GM19463 (cell line): ENCODE data around the gene TMCO4.

Source experiments
- ATAC-seq: cut with Tn5 transposase; IDR thresholded peaks from one replicate; pipeline ENCODE4 v1.9.1; 2021; ENCODE audit warnings: mild to moderate bottlenecking, moderate library complexity; ENCODE audit not compliant: unreplicated experiment

TMCO4 gene

GRCh38 chr1:19662313-19662712 lies 137.4 kb downstream of the TMCO4 start:
- no peak for ATAC-seq

DNA sequence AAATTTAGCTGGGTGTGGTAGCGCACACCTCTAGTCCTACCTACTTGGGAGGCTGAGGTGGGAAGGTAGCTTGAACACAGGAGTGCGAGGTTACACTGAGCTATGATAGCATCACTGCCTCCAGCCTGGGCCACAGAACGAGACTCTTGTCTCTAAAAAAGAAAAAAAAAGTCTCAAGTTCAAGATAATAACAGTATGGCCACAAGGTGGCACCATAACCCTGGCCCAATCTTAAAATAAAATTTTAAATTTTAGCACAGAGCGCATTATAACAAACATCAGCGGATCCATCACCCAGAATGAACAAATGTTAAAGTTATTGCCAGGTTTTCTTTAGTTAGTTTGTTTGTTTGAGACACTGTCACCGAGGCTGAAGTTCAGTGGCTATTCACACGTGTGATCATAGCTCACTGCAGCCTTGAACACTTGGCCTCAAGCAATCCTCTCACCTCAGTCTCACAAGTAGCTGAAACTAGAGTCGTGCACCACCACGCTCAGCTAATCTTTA lies 137.9 kb downstream of the TMCO4 start:
- no peak for ATAC-seq

DNA sequence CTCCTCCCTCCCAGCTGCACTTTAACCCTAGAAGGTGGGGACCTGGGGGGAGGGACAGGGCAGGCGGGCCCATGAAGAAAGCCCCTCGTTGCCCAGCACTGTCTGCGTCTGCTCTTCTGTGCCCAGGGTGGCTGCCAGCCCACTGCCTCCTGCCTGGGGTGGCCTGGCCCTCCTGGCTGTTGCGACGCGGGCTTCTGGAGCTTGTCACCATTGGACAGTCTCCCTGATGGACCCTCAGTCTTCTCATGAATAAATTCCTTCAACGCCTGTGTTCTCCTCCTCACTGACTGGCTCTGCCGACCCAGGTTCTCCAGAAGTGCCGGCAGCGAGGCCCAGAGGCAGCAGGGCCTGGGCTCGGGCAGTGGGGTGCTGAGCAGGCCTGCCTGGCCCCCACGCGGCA lies 141.5 kb downstream of the TMCO4 start:
- ATAC-seq = no peak

- ATAC-seq = no peak
These were observed 142.2 kb downstream of the TMCO4 start for GRCh38 chr1:19657511-19657910.

DNA sequence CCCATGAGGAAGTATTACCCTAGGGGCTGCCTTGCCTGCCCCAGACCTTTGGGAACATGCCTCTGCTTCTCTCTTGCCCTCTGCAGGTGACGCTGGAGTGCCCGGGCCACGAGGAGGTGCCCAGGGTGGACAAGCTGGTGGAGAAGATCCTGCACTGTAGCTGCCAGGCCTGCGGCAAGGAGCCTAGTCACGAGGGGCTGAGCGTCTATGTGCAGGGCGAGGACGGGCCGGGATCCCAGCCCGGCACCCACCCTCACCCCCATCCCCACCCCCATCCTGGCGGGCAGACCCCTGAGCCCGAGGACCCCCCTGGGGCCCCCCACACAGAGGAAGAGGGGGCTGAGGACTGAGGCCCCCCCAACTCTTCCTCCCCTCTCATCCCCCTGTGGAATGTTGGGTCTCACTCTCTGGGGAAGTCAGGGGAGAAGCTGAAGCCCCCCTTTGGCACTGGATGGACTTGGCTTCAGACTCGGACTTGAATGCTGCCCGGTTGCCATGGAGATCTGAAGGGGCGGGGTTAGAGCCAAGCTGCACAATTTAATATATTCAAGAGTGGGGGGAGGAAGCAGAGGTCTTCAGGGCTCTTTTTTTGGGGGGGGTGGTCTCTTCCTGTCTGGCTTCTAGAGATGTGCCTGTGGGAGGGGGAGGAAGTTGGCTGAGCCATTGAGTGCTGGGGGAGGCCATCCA lies 142.8 kb downstream of the TMCO4 start:
- no peak for ATAC-seq

GRCh38 chr1:19656134-19656779 lies 143.5 kb downstream of the TMCO4 start:
- no peak for ATAC-seq

DNA sequence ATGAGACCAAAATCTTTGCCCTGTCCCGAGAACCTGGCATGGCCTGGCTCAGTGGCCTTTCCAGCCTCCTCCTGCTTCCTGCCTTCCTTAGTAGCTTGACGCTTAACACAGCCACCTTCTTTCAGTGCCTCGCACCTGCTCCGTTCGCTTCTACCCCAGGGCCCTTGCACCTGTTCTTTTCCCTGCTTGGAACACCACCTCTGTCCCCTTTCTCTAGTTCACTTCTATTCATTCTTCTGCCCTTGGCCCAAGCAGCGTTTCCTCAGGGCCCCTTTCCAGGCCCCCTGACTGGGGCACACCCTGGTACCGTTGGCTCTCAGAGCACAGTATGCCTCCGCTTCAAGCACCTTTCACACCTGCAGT lies 144.0 kb downstream of the TMCO4 start:
- no peak for ATAC-seq

GRCh38 chr1:19654886-19655717 lies 144.6 kb downstream of the TMCO4 start:
- ATAC-seq = no peak

GRCh38 chr1:19654386-19654785 lies 145.3 kb downstream of the TMCO4 start:
- no peak for ATAC-seq

DNA sequence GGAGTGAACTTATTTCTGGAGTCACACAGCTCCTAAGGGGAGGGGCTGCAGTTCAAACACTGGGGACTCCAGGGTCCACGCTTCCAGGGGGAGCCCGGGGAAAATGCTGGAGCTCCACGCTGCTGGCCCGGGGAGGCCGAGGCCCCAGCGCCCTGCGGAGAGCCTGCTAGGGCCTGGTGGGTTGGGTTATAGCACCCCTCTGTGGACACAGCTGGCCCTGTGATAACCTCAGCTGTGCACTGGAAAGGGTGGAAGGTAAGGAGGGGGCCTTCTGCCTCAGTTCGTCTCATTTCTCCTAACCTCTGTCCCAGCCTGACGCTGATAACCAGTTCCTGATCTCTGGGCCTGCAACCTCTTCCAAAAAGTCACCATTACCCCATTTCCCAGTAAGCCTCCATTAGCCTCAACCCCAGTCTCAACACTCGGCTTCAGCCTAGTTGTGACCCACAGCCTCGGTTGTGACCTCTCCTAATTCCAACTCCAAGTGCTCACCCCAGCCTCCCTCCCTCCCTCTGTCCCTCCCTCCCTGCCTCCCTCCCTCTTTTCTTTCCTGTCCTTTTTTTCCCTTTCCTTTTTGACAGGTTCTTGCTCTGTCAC lies 148.5 kb downstream of the TMCO4 start:
- no peak for ATAC-seq

- no peak for ATAC-seq
These were observed 149.1 kb downstream of the TMCO4 start for GRCh38 chr1:19650416-19651140.

DNA sequence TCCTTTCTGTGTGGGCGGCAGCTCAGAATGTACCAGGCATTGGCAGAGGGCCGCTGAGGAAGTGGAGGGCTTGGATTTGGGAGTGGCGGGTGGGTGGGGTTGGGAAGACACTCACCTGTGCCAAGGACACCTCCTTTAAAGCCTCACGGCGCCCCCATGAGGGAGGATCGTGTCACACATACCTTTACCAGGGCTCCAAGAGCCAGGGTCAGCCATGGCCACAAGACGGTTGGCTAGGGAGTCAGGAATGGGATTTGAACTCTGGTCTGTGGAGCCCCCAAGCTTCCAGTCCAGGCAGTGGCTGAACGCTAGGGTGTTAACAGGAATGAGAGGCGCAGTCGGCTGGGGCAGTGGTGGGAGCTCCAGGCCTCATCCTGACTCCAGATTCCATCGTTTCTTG lies 151.0 kb downstream of the TMCO4 start:
- ATAC-seq = no peak

- no peak for ATAC-seq
These were observed 151.5 kb downstream of the TMCO4 start for GRCh38 chr1:19648239-19648638.

DNA sequence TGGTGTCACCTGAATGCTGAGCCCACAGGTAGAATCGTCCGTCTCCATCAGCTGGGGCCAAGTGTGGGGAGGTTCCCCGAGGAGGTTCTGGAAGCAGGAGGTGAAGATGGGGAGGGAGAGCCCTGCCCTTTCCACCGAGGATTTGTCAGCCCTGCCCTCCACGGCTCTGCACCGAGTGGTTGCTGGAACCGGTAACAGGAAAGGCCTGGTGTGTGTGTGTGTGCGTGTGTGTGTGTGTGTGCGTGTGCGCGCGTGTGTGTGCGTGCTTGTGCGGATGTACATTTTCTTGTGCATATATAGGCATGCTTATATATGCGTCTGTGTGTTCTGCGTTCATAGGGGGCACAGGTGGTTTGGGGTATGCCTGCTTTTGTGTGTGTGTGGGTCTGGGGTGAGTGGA lies 152.1 kb downstream of the TMCO4 start:
- ATAC-seq = no peak

DNA sequence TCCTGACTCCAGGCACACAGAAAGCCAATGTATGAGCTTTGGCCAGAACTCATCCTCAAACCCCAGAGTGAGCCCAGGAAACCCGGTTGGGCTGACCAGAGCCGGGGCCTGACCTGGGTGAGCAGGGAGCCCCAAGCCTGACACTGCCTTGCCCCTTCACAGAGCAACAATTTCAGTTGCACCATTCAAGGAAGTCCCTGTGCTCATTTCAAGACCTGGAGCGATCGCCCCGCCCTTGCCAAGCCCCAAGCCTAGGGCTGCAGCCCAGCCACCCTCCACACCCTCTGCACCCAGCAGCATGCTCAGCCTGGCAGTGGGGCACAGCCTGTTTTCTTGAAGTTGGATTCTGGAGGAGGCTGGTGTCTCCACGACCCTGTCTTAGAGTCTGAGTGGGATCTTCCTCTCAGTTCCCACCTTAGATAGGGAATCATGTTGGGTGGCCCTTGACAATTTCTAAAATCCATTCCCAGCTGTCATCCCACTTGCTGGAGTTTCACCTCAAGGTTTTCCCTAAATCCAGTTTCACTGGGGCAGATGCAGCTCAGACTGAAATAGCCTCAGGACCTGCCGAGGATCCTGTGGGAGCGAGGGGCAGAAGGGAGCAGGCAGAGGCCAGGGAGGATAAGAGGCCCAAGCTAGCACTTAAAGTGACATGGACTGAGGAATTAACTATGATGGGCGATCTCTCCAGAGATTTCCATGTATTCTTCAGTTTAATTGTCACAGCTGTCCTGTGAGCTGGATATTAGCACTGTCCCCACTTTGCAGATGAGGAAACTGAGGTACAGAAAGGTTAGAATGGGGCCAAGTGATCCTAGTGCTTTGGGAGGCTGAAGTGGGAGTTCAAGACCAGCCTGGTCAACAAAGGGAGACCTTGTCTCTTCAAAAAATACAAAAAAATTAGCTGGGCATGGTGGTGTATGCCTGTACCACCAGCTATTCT lies 153.1 kb downstream of the TMCO4 start:
- ATAC-seq = no peak

DNA sequence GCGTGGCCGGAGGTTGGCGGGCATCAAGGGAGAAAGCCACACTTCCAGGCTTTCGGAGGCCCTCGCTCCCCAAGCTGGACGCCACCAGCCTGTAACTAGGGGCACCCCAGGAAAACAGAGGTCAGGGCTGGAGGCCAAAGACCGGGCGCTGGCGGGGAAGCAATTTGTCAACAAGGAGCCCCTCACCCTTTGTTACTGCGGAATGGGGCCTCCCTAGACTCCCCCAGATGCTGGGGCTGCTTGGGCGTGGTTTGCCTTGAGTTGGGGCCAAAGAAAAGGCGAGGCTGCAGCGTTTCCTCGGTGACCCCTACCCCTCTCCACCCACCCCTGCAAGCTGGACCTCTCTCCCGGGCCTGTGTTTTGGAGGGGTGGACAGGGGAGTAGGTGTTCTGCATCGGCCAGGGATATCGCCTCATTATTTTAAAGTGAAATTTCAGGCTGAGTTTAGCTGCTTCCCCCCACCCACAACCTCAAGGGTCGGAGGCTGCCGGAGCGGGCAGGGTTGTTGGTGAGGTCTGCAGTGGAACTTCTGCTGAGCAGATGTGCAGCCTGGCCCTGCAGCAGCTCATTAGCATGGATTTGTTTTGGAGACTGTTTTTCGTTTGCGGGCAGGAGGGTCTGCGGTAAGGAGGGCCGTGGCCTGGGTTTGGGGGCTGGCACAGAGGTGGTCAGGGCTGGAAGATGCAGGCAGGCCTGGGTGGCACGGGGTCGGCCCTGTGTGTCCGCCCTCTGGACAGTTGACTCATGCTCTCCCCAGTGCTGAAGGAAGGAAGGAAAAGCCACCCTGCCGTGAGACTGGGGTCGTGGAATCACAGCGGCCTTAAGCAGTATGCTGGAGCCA lies 154.1 kb downstream of the TMCO4 start:
- ATAC-seq = no peak

- ATAC-seq = no peak
These were observed 154.9 kb downstream of the TMCO4 start for GRCh38 chr1:19644681-19645410.

- no peak for ATAC-seq
These were observed 155.4 kb downstream of the TMCO4 start for GRCh38 chr1:19644395-19644680.
